ENCODE results near the gene STARD6. TPM values are rescaled to one million over a fixed set of nuclear protein-coding genes. Genes with fewer than 3 reads are reported as not detected.

The STARD6 gene
- total RNA-seq, 1 experiment from 2014 or later, result not detected

GRCh38 chr18:54360406-54360805, 2.7 kb upstream of the STARD6 start:
- DNase-seq, result no peak
- no peak overlapping the region for H3K27ac Mint-ChIP-seq
- H3K23me2 ChIP-seq (ENCODE audit: insufficient read length, low read depth, low read length, poor library complexity, severe bottlenecking), result peaks cover 11% of the 10 kb centered on the region
- H3K9me3 Mint-ChIP-seq, result no peaks in the 10 kb centered on the region; a peak in 2 of 5 replicates
- H4K91ac ChIP-seq (ENCODE audit: insufficient read length, low read depth, low read length), result no peak overlapping the region
- H2BK20ac ChIP-seq (ENCODE audit: low read depth, low read length, poor library complexity, severe bottlenecking), result no peak overlapping the region
- H3K79me2 ChIP-seq (ENCODE audit: insufficient read depth, low read length), result peaks cover 2% of the 10 kb centered on the region; the same call in 1 of the 2 replicates
- no peak overlapping the region for H4K8ac ChIP-seq (replicated peaks; ENCODE audit: insufficient read length, low read depth, low read length)
- H2BK120ac ChIP-seq (ENCODE audit: low read depth, low read length, poor library complexity, severe bottlenecking), result no peak overlapping the region
- H3K27me3 ChIP-seq (ENCODE audit: insufficient read depth, low read length), result no peaks in the 10 kb centered on the region
- H3K4me3 Mint-ChIP-seq, result no peak overlapping the region
- H3K4ac ChIP-seq (ENCODE audit: low read depth, low read length), result no peak overlapping the region
- H3K27ac ChIP-seq (ENCODE audit: insufficient read length, low read depth, low read length), result no peak overlapping the region
- peaks cover 3% of the 10 kb centered on the region; the same call in 1 of the 2 replicates for H3K4me1 ChIP-seq (ENCODE audit: insufficient read depth, low read length)
- no peaks in the 10 kb centered on the region for H3K9me3 ChIP-seq (ENCODE audit: control insufficient read depth, low read depth, low read length)
- no peak overlapping the region for H3K18ac ChIP-seq (ENCODE audit: insufficient read length, low read depth, low read length)
- H3K4me1 Mint-ChIP-seq, result peaks cover 23 to 26% of the 10 kb centered on the region in 2 experiments
- TF ChIP-seq, protein P1, sequence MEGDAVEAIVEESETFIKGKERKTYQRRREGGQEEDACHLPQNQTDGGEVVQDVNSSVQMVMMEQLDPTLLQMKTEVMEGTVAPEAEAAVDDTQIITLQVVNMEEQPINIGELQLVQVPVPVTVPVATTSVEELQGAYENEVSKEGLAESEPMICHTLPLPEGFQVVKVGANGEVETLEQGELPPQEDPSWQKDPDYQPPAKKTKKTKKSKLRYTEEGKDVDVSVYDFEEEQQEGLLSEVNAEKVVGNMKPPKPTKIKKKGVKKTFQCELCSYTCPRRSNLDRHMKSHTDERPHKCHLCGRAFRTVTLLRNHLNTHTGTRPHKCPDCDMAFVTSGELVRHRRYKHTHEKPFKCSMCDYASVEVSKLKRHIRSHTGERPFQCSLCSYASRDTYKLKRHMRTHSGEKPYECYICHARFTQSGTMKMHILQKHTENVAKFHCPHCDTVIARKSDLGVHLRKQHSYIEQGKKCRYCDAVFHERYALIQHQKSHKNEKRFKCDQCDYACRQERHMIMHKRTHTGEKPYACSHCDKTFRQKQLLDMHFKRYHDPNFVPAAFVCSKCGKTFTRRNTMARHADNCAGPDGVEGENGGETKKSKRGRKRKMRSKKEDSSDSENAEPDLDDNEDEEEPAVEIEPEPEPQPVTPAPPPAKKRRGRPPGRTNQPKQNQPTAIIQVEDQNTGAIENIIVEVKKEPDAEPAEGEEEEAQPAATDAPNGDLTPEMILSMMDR (conservative IDR thresholded peaks at IDR 0.05), result no peak
- no peak overlapping the region for H3K14ac ChIP-seq (ENCODE audit: insufficient read depth, low read length)
- H2BK15ac ChIP-seq (ENCODE audit: low read depth, low read length), result no peak overlapping the region
- no peak overlapping the region for H3K4me2 ChIP-seq (ENCODE audit: insufficient read depth, insufficient read length, low read length)
- peaks cover 15 to 34% (median 32%) of the 10 kb centered on the region in 3 experiments; a peak in 6 of 7 replicates for H3K36me3 Mint-ChIP-seq (ENCODE audit: insufficient read depth in 1 of 3, low read depth in 3 of 3)
- no CpG with 5 or more reads among the region's 3 CpGs for WGBS (ENCODE audit: extremely low coverage, insufficient read length, low lambda C conversion rate)
- no peaks in the 10 kb centered on the region for H3K79me1 ChIP-seq (ENCODE audit: insufficient read depth, low read depth, low read length, poor library complexity, severe bottlenecking)
- H3T11ph ChIP-seq (ENCODE audit: low read length), result no peak overlapping the region
- no peak overlapping the region for H3K23ac ChIP-seq (ENCODE audit: insufficient read length, low read depth, low read length)
- H2BK12ac ChIP-seq (ENCODE audit: insufficient read length, low read depth, low read length), result no peak overlapping the region
- no peaks in the 10 kb centered on the region for H4K20me1 ChIP-seq (ENCODE audit: control insufficient read depth, insufficient read depth, insufficient read length)
- no peaks in the 10 kb centered on the region; the same call in 1 of the 2 replicates for H3K27me3 Mint-ChIP-seq (ENCODE audit: low read depth)
- H3K56ac ChIP-seq (ENCODE audit: insufficient read length, low read depth, low read length), result no peak overlapping the region
- no peak overlapping the region for H4K5ac ChIP-seq (ENCODE audit: insufficient read length, low read depth, low read length)
- H2AFZ ChIP-seq (ENCODE audit: low read length), result no peak overlapping the region
- no peak overlapping the region for H2BK5ac ChIP-seq (ENCODE audit: insufficient read length, low read length)
- H2AK5ac ChIP-seq (ENCODE audit: insufficient read length, low read length), result no peak overlapping the region
- no peak overlapping the region for H3K9ac ChIP-seq (ENCODE audit: extremely low read depth, insufficient read length, low read length)

Data from H9 (cell line).